ENCODE data around the gene KIAA0753.

The KIAA0753 gene

DNA sequence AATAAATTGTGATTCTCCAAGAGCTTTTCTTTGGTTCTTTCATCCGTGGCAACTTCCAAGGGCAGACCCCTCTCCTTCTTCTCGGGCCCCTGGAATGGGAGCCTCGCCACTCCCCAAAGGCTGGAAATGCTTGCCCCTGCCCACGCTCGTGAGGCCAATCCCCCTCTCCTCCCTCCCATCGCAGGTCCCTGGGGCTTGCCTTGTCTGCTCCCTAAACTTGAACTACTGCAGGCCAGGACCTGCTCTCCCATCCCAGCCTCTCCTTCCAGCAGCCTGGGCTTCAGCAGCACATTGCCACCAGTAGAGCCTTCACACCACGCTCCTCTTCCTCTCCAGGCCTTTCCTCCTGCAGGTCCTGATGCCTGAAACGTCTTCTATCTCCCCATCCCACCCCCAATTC, 95.2 kb downstream of the KIAA0753 start:
- DNase-seq: no peak

DNA sequence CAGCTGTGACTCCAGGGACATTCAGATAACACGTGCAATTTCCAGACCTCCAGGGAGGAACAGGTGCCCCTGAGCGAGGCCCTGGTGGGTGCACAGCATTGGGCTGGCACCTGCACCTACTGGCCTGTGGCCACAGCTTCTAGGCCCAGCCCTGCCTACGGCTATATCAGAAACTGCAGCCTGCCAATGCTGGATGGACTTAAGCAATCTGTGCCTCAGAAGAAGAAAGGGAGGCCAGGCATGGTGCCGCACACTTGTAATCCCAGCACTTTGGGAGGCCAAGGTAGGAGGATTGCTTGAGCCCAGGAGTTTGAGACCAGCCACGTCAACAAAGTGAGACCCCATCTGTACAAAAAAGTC, 96.5 kb downstream of the KIAA0753 start:
- DNase-seq: no peak

DNA sequence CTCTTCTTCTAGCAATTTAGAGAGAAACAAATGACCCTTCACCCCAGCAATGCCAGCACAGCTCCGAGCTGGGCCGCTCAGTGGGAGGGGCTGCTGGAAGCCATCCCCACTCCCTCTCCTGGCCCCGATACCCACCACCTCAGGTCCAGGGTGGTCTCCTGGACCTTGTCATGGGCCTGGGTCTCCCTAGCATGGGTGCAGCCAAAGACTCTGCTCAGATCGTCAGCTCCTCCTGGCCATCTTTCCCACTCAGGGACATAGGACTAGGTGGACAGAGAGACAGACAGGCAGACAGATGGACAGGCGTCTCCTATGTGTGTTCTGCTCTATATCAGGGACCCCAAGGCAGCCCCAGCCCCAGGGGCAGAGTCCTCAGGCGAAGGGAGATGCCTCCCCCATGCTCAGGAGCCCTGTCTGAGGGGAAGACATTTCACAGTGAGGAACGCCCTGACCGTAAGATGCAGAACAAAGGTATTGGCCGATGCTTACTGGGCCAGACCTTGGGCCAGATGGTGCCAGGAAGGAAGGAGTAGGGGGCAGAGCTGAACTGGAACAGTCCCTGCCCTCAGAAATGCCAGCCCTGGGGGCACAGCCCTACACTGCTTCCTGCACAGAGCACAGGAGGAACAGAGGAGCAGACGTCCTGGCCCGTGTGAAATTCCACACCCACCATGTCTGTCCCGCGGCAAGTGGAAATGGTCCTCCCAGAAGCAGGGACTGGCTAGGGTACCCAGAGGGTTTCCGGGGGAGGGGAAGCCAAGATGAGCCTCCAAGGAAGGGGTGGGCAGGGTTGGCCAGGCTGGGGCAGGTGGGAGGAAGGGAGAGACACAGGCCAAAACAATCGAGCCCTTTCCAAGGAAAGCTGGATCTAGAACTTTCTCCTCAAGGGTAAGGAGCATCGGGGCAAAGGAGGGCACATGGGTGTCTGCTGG, 97.2 kb downstream of the KIAA0753 start:
- no peak for DNase-seq

DNA sequence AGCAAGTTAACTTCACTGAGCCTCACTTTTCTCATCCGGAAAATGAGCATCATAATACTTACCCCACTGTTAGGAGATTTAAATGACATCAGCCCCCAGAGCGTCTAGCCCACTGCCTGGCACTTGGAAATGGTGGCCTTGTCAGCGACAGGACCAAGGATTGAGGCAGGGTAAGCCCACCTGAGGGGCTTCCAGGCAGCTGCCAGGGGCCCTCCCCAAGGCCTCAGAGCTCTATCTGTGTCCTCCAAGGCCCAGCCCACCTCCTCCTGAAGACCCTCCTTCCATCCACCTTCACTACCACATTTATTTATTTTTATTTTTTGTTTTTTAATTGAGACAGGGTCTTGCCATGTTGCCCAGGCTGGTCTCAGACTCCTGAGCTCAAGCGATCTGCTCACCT, 97.9 kb downstream of the KIAA0753 start:
- DNase-seq: no peak

DNA sequence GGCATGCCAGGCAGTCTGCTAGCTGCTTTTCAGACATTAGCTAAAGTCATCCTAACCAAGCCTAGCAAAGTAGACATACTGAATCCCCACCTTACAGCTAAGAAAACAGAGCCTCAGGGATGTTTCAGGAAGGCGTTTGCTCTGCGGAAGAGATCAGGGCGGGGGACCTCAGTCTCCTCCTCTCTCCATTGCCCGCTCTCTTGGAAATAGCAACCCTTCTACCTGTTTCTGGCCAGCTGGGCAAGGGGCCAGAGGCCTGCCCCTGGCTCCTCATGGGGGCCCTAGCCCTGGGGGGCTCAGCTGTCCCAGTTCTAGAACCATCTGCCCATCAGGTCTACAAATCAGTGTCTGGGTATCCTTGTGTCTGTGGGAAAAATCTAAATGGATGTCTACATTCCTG, 98.6 kb downstream of the KIAA0753 start:
- DNase-seq: no peak

DNA sequence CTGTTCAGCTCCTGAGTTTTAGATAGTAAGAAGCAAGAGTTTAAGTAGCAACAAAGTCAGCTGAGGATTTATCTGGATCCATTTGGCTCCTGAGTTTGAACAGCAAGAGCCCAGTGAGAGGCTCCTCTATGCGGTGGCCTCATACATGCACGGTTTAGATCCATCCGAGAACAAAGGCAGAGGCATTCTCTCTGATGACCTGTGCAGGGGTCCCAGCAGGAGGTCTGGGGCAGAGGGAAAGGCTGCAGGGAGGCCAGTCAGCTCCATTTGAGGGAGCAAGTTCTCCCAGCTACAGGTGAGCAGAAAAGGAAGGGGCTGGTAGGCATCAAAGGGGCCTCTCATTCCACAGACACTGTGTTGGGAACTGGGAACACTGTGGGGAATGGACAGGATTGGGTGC, 100.6 kb downstream of the KIAA0753 start:
- DNase-seq: no peak

DNA sequence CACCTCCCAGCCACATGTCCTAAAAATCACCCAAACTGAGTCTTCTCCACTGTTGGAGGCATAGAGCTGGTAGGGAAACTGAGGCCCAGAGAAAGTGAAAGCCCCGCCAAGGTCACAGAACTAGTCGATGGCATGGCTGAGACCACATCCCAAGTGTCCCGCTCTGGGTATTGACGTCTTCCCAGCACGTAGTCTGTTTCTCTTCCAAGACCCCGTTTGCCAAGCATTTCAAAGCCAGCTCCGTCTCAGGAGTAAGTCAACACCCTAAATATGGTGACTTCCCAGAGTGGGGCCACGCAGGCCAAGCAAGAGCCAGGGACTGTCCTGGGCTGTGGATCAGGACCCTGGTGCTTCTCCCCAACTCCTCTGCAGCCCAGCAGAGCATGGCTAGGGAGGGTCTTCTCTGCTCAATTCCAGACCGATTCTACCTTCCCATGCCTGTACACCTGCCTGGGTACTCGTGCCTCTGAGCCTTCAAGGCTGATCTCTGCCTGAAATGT, 103.9 kb downstream of the KIAA0753 start:
- DNase-seq: no peak

DNA sequence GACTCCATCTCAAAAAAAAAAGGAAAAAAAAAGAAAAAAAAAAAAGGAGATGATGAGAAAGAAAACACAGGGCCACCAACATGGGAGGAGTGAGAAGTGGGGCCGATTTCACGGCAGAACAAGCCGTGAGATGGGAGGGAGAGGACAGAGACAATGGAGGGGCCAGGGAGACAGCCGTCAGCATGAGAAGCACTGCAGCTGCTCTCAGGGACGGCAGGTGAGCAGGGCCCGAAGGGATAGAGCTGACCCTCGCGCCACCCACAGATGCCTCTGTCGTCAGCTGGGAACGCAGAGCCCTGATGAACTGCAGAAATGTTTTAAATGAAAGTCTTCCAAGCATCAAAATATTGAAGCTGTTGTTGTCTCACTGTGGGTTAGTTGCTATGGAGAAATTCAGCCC, 104.5 kb downstream of the KIAA0753 start:
- DNase-seq: no peak

DNA sequence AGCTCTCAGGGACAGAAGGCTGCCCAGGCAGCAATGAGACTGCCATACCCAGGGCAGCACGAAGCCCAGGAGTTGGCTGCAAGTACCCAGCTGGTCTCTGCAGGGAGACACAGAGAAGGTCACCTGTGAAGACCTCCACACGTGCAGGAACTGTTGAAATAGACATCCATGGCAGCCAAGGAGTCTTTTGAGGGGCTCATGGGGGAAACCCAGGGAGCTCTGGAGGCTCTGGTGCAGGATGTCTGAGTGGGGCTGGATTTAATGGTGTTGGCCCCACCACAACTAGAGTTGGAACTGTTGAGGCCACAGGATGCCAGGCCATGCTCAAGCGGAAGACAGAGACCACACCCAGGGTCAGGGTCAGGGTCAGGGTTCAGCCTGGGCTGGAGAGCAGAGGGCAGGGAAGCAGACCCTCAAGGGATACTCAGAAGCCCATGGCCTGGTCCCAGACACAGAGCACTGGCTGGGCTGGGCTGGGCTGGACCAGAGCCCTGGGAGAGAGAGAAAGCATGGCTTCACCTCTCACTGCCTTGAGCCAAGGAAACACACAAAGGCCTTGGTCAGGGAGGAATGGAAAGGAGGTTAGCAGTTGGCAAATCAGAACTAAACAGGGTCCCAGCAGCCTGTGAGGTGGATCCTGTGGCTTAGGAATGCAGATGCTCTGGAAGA, 105.5 kb downstream of the KIAA0753 start:
- DNase-seq: no peak

DNA sequence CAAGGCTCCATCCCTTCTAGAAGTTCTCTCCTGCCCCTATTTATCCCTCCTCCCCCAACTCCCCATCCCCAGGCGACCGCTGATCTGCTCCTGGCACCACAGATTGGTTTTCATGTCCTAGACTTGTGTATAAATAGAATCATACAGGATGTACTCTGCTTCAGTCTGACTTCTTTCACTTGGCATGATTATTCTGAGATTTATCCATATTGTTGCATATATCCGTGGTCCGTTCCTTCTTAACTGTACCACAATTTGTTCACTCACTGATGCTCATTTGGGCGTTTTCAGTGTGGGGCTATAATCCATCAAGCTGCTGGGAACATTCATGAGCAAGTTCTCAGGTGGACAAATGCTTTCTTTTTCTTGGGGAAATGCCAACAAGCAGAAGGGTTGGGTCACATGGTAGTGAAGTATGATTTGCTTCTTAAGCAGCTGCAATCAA, 108.0 kb downstream of the KIAA0753 start:
- no peak for DNase-seq

DNA sequence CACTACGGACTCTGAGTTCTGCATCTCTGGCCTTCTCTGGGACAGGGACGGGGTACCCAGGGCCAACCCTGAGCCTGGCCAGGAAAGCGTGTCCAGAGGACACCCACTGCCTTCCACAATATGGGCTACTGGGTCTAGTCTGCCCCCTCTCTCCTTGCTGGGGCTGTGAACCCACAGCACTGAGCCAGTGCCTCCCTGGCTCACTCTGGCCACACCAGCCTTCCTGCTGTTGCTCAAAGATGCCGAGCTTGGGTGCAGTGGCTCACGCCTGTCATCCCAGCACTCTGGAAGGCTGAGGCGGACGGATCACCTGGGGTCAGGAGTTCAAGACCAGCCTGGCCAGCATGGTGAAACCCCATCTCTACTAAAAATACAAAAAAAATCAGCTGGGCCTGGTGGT, 108.9 kb downstream of the KIAA0753 start:
- DNase-seq: no peak

DNA sequence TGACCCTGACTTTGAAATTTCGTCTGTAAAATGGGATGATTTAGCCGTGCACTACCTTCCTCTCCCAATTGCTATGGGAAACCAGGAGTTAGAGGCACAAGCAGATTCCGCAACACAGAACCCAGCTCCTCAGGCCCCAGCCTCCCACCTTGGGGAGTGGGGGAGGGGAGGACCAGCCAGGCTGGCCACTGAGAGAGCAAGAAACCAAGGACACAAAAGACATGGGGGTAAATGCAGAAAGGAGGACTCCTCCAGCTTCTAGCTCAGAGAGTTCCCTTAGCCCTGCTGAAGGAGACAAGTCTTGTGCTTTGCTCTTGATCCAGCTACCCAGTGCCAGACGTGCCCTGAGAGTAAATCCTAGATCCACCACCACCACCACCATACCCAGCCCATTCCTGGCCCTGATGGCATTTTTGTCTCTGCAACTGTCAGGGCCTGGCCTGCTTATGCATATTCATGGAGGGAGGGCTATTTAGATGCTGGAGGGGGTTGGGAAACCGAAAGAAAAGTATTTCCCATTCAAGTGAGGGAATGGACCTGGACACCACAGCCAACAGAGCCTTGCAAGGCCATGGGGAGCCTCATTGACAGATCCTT, 110.1 kb downstream of the KIAA0753 start:
- no peak for DNase-seq

DNA sequence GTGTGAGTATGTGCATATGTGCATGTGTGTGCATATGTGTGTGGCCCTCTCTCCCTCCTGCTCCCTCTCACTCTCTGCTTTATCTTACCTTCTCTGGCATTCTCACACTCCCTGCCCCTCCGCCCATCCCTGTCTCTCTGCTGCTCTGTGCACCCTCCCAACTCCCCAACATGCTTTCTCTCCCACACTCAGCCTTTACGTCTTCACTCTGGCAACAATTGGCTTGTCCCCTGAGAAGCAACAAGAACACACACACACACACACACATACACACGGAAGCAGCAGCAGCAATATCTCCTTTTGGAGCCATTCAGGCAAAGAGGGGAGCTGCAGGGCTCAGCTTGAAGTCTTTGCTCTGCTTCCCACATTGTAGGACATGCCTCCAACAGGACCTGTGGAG, 112.0 kb downstream of the KIAA0753 start:
- DNase-seq: no peak

All from OCI-M1 (cell line).